Naive thymus-derived CD4-positive, alpha-beta T cell (primary cell): ENCODE data around the gene PPARG. TPM values are rescaled to one million over a fixed set of nuclear protein-coding genes. Genes with fewer than 3 reads are reported as not detected.

Experiments
- ATAC-seq: fragments of 150-1000 bp; cut with Tn5 transposase; 2 replicates; pipeline ENCODE4 v1.10.0; 2021; ENCODE audit warnings: mild to moderate bottlenecking, moderate library complexity
- CTCF ChIA-PET: fragments of 350-600 bp; sonication (Branson Sonifier 250); formaldehyde crosslinking; loops from one replicate; lab custom pipeline; 2021; ENCODE audit warnings: antibody characterized with exemption; lab: Charles Lee
- POLR2A ChIA-PET: fragments of 350-600 bp; sonication (Branson Sonifier 250); formaldehyde crosslinking; loops from one replicate; lab custom pipeline; 2021; ENCODE audit warnings: antibody characterized with exemption, inconsistent platforms; lab: Charles Lee
- DNase-seq, 9 donors: peaks; one replicate each; pipeline versions ENCODE4 v3.0.0 to v3.0.0-alpha.2; 2020 to 2022; ENCODE audit warnings: mixed read lengths in 1 of 9
- H3K27ac ChIP-seq: one replicate; pipeline ENCODE4 v1.7.0; 2013; ENCODE audit warnings: mild to moderate bottlenecking, low read depth, low read length, moderate library complexity
- H3K27me3 ChIP-seq, 2 donors: one replicate each; pipeline ENCODE4 v1.7.0; 2013; ENCODE audit warnings: low read length in 2 of 2, mild to moderate bottlenecking in 2 of 2, moderate library complexity in 2 of 2; ENCODE audit not compliant: control insufficient read depth in 2 of 2, insufficient read depth in 2 of 2
- H3K36me3 ChIP-seq, 3 experiments: 1 replicate in 2 of 3; 2 replicates in 1 of 3; pipeline ENCODE4 v1.7.0; 2013; ENCODE audit warnings: low read length in 3 of 3, mild to moderate bottlenecking in 3 of 3, moderate library complexity in 1 of 3; ENCODE audit not compliant: insufficient read depth in 3 of 3, control insufficient read depth in 2 of 3
- H3K4me1 ChIP-seq, 2 donors: one replicate each; pipeline ENCODE4 v1.7.0; 2013; ENCODE audit warnings: low read length in 2 of 2, mild to moderate bottlenecking in 2 of 2, moderate library complexity in 1 of 2; ENCODE audit not compliant: control insufficient read depth in 2 of 2, insufficient read depth in 2 of 2
- H3K4me3 ChIP-seq: 2 replicates; pipeline ENCODE4 v1.7.0; 2013; ENCODE audit warnings: mild to moderate bottlenecking, low read length
- H3K9me3 ChIP-seq, 3 experiments: 1 replicate in 2 of 3; 2 replicates in 1 of 3; pipeline ENCODE4 v1.7.0; 2013; ENCODE audit warnings: low read length in 3 of 3; ENCODE audit not compliant: control insufficient read depth in 2 of 3
- H3K27ac Mint-ChIP-seq, 9 donors: one replicate each; pipeline ENCODE4 v1.8.0; 2020 to 2022; ENCODE audit warnings: mixed read lengths in 9 of 9, mild to moderate bottlenecking in 8 of 9, moderate library complexity in 5 of 9, inconsistent platforms in 2 of 9
- H3K27me3 Mint-ChIP-seq, 5 donors: one replicate each; pipeline ENCODE4 v1.8.0; 2021 to 2022; ENCODE audit warnings: mixed read lengths in 5 of 5, mild to moderate bottlenecking in 1 of 5
- H3K36me3 Mint-ChIP-seq, 5 donors: one replicate each; pipeline ENCODE4 v1.8.0; 2020 to 2022; ENCODE audit warnings: mixed read lengths in 5 of 5, mild to moderate bottlenecking in 3 of 5, inconsistent platforms in 1 of 5
- H3K4me1 Mint-ChIP-seq, 7 donors: one replicate each; pipeline ENCODE4 v1.8.0; 2020 to 2022; ENCODE audit warnings: mixed read lengths in 7 of 7, mild to moderate bottlenecking in 3 of 7, inconsistent platforms in 1 of 7
- H3K4me3 Mint-ChIP-seq, 10 donors: one replicate each; pipeline ENCODE4 v1.8.0; 2020 to 2022; ENCODE audit warnings: mild to moderate bottlenecking in 10 of 10, mixed read lengths in 10 of 10, moderate library complexity in 6 of 10, inconsistent platforms in 2 of 10
- H3K9me3 Mint-ChIP-seq, 11 donors: one replicate each; pipeline ENCODE4 v1.8.0; 2020 to 2022; ENCODE audit warnings: mixed read lengths in 11 of 11, mild to moderate bottlenecking in 4 of 11, inconsistent platforms in 1 of 11, moderate library complexity in 1 of 11
- intact Hi-C, 2 donors: fragments of 100-400 bp; cut with micrococcal nuclease; formaldehyde crosslinking; loops; one replicate each; pipeline ENCODE4 v1.15.1; 2023
- polyA plus RNA-seq, 2 donors: library from polyadenylated mRNA; unstranded; fragments of 300-500 nt; fragmentation: Illumina TruSeq; gene quantifications; one replicate each; pipeline ENCODE4 v1.2.3, GENCODE V29; 2021
- total RNA-seq, 6 experiments: library from RNA in 5 of 6; stranded (reverse) in 5 of 6; gene quantifications; 1 replicate in 5 of 6; 2 replicates in 1 of 6; pipeline ENCODE4 v1.2.3 and lab custom pipeline; 2021 to 2026

The PPARG gene
- total and polyA plus RNA-seq, 7 experiments from 2014 or later, result 0.37 to 2.1 (median 0.51) TPM; not detected in 3

DNA sequence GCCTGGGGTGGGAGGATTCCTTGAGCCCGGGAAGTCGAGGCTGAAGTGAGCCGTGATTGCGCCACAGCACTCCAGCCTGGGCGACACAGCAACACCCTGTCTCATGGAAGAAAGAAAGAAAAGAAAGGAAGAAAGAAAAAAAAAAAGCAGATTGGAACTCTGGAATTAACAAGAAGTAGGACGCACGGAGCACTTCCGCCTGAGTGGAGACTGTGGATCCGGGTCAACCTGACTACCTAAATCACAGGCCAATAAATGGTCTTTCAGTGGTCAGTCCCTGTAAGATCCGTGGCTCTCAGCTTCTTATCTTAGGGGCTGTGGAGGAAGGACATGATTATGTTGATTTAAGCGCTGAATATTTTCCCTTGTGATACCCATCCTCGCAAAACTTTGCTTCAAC, 2.4 kb upstream of the PPARG start:
- H3K27me3 Mint-ChIP-seq, result peaks cover 52 to 64% (median 63%) of the 10 kb centered on the region in 5 donors
- Histone ChIP-seq H3K9me3 (peaks cover 0 to 4% (median 0%) of the 10 kb centered on the region in 3 experiments), H3K27me3 (peaks cover 0 to 5% of the 10 kb centered on the region in 2 donors), H3K4me3 (no peak overlapping the region), H3K27ac (no peak overlapping the region), H3K4me1 (no peaks in the 10 kb centered on the region), H3K36me3 (no peaks in the 10 kb centered on the region)
- H3K4me3 Mint-ChIP-seq, result peak overlapping the region in 5 of 10 donors; percentile 7 to 67 (median 24)
- ChIA-PET CTCF (no interaction called here), POLR2A (no interaction called here)
- intact Hi-C loops, result no loop called here
- ATAC-seq, result no peak
- peaks cover 0 to 13% (median 0%) of the 10 kb centered on the region in 11 donors for H3K9me3 Mint-ChIP-seq
- H3K27ac Mint-ChIP-seq, result no peak overlapping the region
- peaks cover 0 to 18% (median 8%) of the 10 kb centered on the region in 7 donors for H3K4me1 Mint-ChIP-seq
- DNase-seq, result no peak
- peaks cover 0 to 5% (median 0%) of the 10 kb centered on the region in 5 donors for H3K36me3 Mint-ChIP-seq

DNA sequence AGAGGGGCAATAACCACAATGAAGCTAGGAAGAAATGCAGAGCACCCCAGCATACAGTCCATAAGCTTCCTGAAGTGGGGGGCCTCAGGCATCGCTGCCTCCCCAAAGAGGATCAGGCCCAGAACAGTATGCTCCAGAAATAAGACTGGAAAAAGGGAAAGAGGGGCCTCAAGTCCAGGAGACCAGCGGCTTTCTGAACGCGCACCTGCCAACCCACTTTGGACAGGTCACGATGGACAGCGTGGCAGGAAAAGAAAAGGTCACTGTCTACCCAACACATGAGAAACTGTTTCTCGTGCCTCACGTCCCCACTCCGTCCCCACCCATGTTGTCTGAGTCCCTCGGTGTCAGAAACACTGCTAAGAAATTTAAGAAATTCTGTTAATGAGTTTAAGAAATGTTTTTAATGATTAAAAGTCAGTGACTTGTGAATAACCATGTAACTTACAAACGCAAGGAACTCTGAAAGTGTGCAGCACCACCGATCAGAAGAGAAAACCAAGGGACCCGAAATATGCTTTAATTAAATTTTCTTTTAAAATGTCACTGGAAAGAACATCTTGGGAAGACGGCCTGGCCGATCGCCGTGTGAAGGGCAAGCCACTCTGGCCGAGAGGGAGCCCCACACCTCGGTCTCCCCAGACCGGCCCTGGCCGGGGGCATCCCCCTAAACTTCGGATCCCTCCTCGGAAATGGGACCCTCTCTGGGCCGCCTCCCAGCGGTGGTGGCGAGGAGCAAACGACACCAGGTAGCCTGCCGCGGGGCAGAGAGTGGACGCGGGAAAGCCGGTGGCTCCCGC, 1.7 kb upstream of the PPARG start:
- peaks cover 53 to 66% (median 63%) of the 10 kb centered on the region in 5 donors for H3K27me3 Mint-ChIP-seq
- intact Hi-C loops, result no loop called here
- Histone ChIP-seq H3K9me3 (peaks cover 0 to 4% (median 0%) of the 10 kb centered on the region in 3 experiments), H3K4me3 (no peak overlapping the region), H3K36me3 (no peaks in the 10 kb centered on the region), H3K4me1 (no peaks in the 10 kb centered on the region), H3K27ac (no peak overlapping the region), H3K27me3 (peaks cover 0 to 5% of the 10 kb centered on the region in 2 donors)
- peak overlapping the region in 8 of 10 donors; percentile 17 to 67 (median 43) for H3K4me3 Mint-ChIP-seq
- H3K9me3 Mint-ChIP-seq, result peaks cover 0 to 13% (median 0%) of the 10 kb centered on the region in 11 donors
- peaks cover 0 to 18% (median 8%) of the 10 kb centered on the region in 7 donors for H3K4me1 Mint-ChIP-seq
- no peak overlapping the region for H3K27ac Mint-ChIP-seq
- H3K36me3 Mint-ChIP-seq, result peaks cover 0 to 5% (median 0%) of the 10 kb centered on the region in 5 donors
- ATAC-seq, result peak; percentile 29
- CTCF ChIA-PET, result no interaction called here
- DNase-seq, result peak in 1 of 9 donors; percentile 29
- POLR2A ChIA-PET, result no interaction called here

DNA sequence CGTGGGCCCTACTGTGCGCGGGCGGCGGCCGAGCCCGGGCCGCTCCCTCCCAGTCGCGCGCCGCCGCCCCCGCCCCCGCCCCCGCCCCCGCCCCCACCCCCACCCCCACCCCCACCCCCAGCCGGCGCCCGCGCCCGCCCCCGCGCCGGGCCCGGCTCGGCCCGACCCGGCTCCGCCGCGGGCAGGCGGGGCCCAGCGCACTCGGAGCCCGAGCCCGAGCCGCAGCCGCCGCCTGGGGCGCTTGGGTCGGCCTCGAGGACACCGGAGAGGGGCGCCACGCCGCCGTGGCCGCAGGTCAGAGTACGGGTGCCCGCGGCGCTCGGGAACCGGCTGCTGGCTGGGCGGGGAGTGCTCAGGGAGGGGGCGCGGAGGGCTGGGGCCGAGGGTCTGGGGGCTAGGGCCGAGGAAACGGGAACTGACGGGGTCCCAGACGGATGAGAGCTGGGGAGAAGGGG, 1.1 kb upstream of the PPARG start:
- no peaks in the 10 kb centered on the region for H3K4me1 ChIP-seq
- H3K27me3 ChIP-seq, result peaks cover 0 to 5% of the 10 kb centered on the region in 2 donors
- Mint-ChIP-seq H3K4me1 (peaks cover 0 to 18% (median 8%) of the 10 kb centered on the region in 7 donors), H3K9me3 (peaks cover 0 to 13% (median 0%) of the 10 kb centered on the region in 11 donors), H3K27ac (no peak overlapping the region), H3K36me3 (peaks cover 0 to 5% (median 0%) of the 10 kb centered on the region in 5 donors), H3K4me3 (peak overlapping the region in 3 of 10 donors; percentile 25 to 67 (median 49)), H3K27me3 (peaks cover 50 to 69% (median 59%) of the 10 kb centered on the region in 5 donors)
- peaks cover 0 to 4% (median 0%) of the 10 kb centered on the region in 3 experiments for H3K9me3 ChIP-seq
- ChIA-PET CTCF (no interaction called here), POLR2A (no interaction called here)
- no peak overlapping the region for H3K27ac ChIP-seq
- ATAC-seq, result peak; percentile 73
- H3K36me3 ChIP-seq, result no peaks in the 10 kb centered on the region
- intact Hi-C loops, result no loop called here
- DNase-seq, result peak in 2 of 9 donors; percentile 15 to 34
- no peak overlapping the region for H3K4me3 ChIP-seq

DNA sequence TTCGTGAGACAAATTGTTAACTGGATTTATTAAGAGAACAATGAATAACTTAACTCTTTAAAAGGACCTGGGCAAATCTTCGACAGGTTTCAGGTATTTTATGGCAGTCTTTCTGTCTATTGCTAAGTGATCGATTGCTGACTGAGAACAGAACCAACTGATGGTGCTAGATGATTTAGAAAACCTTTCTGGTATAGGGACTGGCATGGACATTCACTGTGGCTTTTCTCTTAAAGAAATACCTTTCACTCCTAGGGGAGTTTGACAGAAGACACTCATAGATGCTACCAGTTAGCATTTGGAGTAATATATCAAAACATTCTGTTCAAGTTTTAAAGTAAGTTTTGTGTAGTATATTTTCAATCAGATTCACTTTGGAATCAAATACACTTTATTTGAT, 654 bp downstream of the PPARG start:
- peaks cover 47 to 65% (median 59%) of the 10 kb centered on the region in 5 donors for H3K27me3 Mint-ChIP-seq
- ATAC-seq, result no peak
- no peaks in the 10 kb centered on the region for H3K36me3 ChIP-seq
- H3K4me1 Mint-ChIP-seq, result peaks cover 0 to 18% (median 8%) of the 10 kb centered on the region in 7 donors
- intact Hi-C loops, result no loop called here
- CTCF ChIA-PET, result no interaction called here
- H3K4me3 ChIP-seq, result no peak overlapping the region
- POLR2A ChIA-PET, result no interaction called here
- H3K4me3 Mint-ChIP-seq, result no peak overlapping the region
- peaks cover 0 to 5% (median 0%) of the 10 kb centered on the region in 5 donors for H3K36me3 Mint-ChIP-seq
- H3K27me3 ChIP-seq, result peaks cover 0 to 5% of the 10 kb centered on the region in 2 donors
- peaks cover 0 to 4% (median 0%) of the 10 kb centered on the region in 3 experiments for H3K9me3 ChIP-seq
- no peak overlapping the region for H3K27ac Mint-ChIP-seq
- H3K4me1 ChIP-seq, result no peaks in the 10 kb centered on the region
- H3K27ac ChIP-seq, result no peak overlapping the region
- H3K9me3 Mint-ChIP-seq, result peaks cover 0 to 13% (median 0%) of the 10 kb centered on the region in 11 donors
- DNase-seq, result no peak

DNA sequence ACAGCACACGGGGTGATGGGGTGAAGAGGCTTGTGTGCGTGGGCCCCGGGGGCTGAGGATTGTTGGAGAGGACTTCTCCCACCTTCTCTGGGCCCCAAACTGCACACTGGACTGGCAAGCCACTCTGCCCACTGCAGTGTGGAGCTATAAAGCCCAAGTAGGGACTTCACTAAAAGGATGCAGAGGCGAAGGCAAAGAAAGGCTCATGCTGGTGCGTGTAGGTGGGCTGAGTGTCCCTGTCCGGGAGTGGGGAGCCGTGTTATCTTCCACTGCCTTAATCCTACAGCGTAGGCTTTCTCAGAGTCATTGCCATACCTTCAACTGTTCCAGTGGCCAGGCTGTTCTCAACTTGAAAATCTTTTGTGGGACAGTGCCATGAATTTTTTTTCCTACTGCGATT, 3.9 kb downstream of the PPARG start:
- ATAC-seq, result no peak
- CTCF ChIA-PET, result no interaction called here
- Mint-ChIP-seq H3K27ac (no peak overlapping the region), H3K27me3 (peaks cover 19 to 39% (median 36%) of the 10 kb centered on the region in 5 donors), H3K9me3 (no peaks in the 10 kb centered on the region), H3K36me3 (no peaks in the 10 kb centered on the region), H3K4me3 (no peak overlapping the region), H3K4me1 (peaks cover 0 to 7% (median 0%) of the 10 kb centered on the region in 7 donors)
- no peak for DNase-seq
- no peaks in the 10 kb centered on the region for H3K36me3 ChIP-seq
- no peaks in the 10 kb centered on the region for H3K27me3 ChIP-seq
- H3K27ac ChIP-seq, result no peak overlapping the region
- no peaks in the 10 kb centered on the region for H3K4me1 ChIP-seq
- no peak overlapping the region for H3K4me3 ChIP-seq
- intact Hi-C loops, result no loop called here
- POLR2A ChIA-PET, result no interaction called here
- H3K9me3 ChIP-seq, result no peaks in the 10 kb centered on the region

DNA sequence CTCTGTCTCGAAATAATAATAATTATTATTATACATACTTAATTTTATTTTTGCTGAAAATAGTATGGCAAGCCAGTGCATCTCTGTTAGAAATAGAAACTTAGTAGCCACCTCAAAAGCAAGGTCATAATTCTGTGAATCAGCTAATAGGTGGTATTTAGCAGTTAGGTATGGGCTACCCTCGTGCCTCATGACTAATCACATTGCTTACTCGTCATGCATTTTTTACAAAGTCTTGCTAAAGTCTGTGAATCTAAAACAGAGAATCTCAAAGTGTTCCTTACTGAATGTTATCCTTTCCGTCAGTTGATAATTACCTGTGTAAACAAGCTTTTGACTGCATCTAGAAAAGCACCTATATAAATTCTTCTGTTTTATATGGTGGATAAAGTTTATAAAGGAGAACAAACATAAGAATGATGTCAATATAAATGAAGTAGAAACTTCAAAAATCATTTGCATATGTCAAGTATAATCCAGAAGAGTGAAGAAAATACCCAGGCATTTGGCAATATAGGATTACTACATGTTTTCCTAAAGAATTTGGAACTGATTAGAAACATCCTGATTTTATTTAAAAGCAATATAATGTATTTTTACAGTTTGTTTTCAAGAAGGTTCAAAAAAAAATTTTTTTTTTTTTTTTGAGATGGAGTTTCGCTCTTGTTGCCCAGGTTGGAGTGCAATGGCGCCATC, 6.2 kb downstream of the PPARG start:
- Histone ChIP-seq H3K4me3 (no peak overlapping the region), H3K36me3 (no peaks in the 10 kb centered on the region), H3K27ac (no peak overlapping the region), H3K4me1 (no peaks in the 10 kb centered on the region), H3K27me3 (no peaks in the 10 kb centered on the region), H3K9me3 (no peaks in the 10 kb centered on the region)
- no peak overlapping the region for H3K27ac Mint-ChIP-seq
- CTCF ChIA-PET, result no interaction called here
- intact Hi-C loops, result no loop called here
- no peak overlapping the region for H3K4me3 Mint-ChIP-seq
- H3K9me3 Mint-ChIP-seq, result no peaks in the 10 kb centered on the region
- DNase-seq (no peak), ATAC-seq (no peak)
- POLR2A ChIA-PET, result no interaction called here
- no peaks in the 10 kb centered on the region for H3K4me1 Mint-ChIP-seq
- peaks cover 7 to 26% (median 22%) of the 10 kb centered on the region in 5 donors for H3K27me3 Mint-ChIP-seq
- no peaks in the 10 kb centered on the region for H3K36me3 Mint-ChIP-seq
